B cell (primary cell): ENCODE measurements around the gene KRTAP10-3. TPM values are rescaled to one million over a fixed set of nuclear protein-coding genes. Genes with fewer than 3 reads are reported as not detected.

Experiments
- ATAC-seq: fragments of 200-7000 bp; cut with Tn5 transposase; one replicate; pipeline ENCODE4 v1.10.0; 2021; ENCODE audit warnings: low read depth, mild to moderate bottlenecking, moderate number of reproducible peaks, moderate library complexity
- CTCF ChIA-PET: fragments of 350-600 bp; sonication (Branson Sonifier 250); formaldehyde crosslinking; loops from one replicate; lab custom pipeline; 2021; ENCODE audit warnings: antibody characterized with exemption, inconsistent platforms; lab: Charles Lee
- POLR2A ChIA-PET: fragments of 350-600 bp; sonication (Branson Sonifier 250); formaldehyde crosslinking; loops from one replicate; lab custom pipeline; 2021; ENCODE audit warnings: antibody characterized with exemption; lab: Charles Lee
- DNase-seq: peaks from one replicate; pipeline ENCODE4 v3.0.0; 2013
- H2AFZ ChIP-seq: 2 replicates; pipeline ENCODE4 v1.6.1; 2012; ENCODE audit warnings: mild to moderate bottlenecking, low read depth, low read length; ENCODE audit not compliant: insufficient read depth, poor library complexity, severe bottlenecking
- H3K27ac ChIP-seq, 2 donors: 1 replicate in 1 of 2; 2 replicates in 1 of 2; pipeline ENCODE4 v1.5.1; 2012 to 2013; ENCODE audit warnings: low read length in 2 of 2, mild to moderate bottlenecking in 2 of 2, moderate library complexity in 1 of 2
- H3K27me3 ChIP-seq, 4 experiments: fragments of 200-600 bp in 1 of 4; sonication (generic) in 1 of 4; replicated peaks in 1 of 4; 1 replicate in 2 of 4; 2 replicates in 2 of 4; pipeline versions ENCODE4 v1.6.1 to v1.7.0; 2013 to 2016; ENCODE audit warnings: low read length in 3 of 4, mild to moderate bottlenecking in 2 of 4, mixed read lengths in 1 of 4, moderate library complexity in 1 of 4; ENCODE audit not compliant: insufficient read depth in 4 of 4, control insufficient read depth in 3 of 4; ENCODE audit errors: control extremely low read depth in 1 of 4
- H3K36me3 ChIP-seq, 2 experiments: replicated peaks in 1 of 2; 1 replicate in 1 of 2; 2 replicates in 1 of 2; pipeline versions ENCODE4 v1.6.1 to v1.7.1; 2013; ENCODE audit warnings: low read length in 1 of 2; ENCODE audit not compliant: insufficient read depth in 2 of 2, control insufficient read depth in 1 of 2; ENCODE audit errors: control extremely low read depth in 1 of 2, extremely low read depth in 1 of 2
- H3K4me1 ChIP-seq, 2 donors: fragments of 200-600 bp in 1 of 2; sonication (generic) in 1 of 2; 1 replicate in 1 of 2; 2 replicates in 1 of 2; pipeline versions ENCODE4 v1.5.1 to v1.6.1; 2013 to 2017; ENCODE audit warnings: low read length in 2 of 2; ENCODE audit not compliant: control insufficient read depth in 2 of 2, insufficient read depth in 2 of 2
- H3K4me2 ChIP-seq: replicated peaks from 2 replicates; pipeline ENCODE3; 2012; ENCODE audit warnings: mild to moderate bottlenecking, low read depth, low read length; ENCODE audit not compliant: poor library complexity, severe bottlenecking
- H3K4me3 ChIP-seq, 5 experiments: fragments of 200-600 bp in 1 of 5; sonication (generic) in 1 of 5; 1 replicate in 3 of 5; 2 replicates in 2 of 5; pipeline versions ENCODE4 v1.5.1 to v1.7.0; 2011 to 2016; ENCODE audit warnings: low read length in 4 of 5, mild to moderate bottlenecking in 4 of 5, low read depth in 2 of 5, control low read depth in 1 of 5, moderate library complexity in 1 of 5; ENCODE audit not compliant: insufficient read depth in 1 of 5; ENCODE audit errors: control extremely low read depth in 1 of 5, extremely low read depth in 1 of 5
- H3K79me2 ChIP-seq: fragments of 200-600 bp; sonication (generic); one replicate; pipeline ENCODE4 v1.6.0; 2016; ENCODE audit warnings: low read length; ENCODE audit not compliant: control insufficient read depth, insufficient read depth
- H3K9ac ChIP-seq: fragments of 200-600 bp; sonication (generic); 2 replicates; pipeline ENCODE4 v1.6.1; 2017; ENCODE audit warnings: mild to moderate bottlenecking, low read length, moderate library complexity
- H3K9me3 ChIP-seq, 3 donors: one replicate each; pipeline versions ENCODE4 v1.6.1 to v1.7.1; 2013; ENCODE audit warnings: low read length in 2 of 3; ENCODE audit not compliant: control insufficient read depth in 2 of 3, insufficient read depth in 1 of 3; ENCODE audit errors: control extremely low read depth in 1 of 3
- H4K20me1 ChIP-seq: 2 replicates; pipeline ENCODE4 v1.6.0; 2012; ENCODE audit warnings: mild to moderate bottlenecking, low read length; ENCODE audit not compliant: insufficient read depth, control insufficient read depth, poor library complexity, severe bottlenecking
- H3K27ac Mint-ChIP-seq: one replicate; pipeline ENCODE4 v1.8.0; 2021; ENCODE audit warnings: mixed read lengths
- H3K27me3 Mint-ChIP-seq: one replicate; pipeline ENCODE4 v1.8.0; 2021; ENCODE audit warnings: mixed read lengths
- H3K4me1 Mint-ChIP-seq: one replicate; pipeline ENCODE4 v1.8.0; 2021; ENCODE audit warnings: mixed read lengths
- H3K4me3 Mint-ChIP-seq: one replicate; pipeline ENCODE4 v1.8.0; 2021; ENCODE audit warnings: mixed read lengths
- H3K9me3 Mint-ChIP-seq: one replicate; pipeline ENCODE4 v1.8.0; 2022; ENCODE audit warnings: mixed read lengths; ENCODE audit not compliant: insufficient read depth
- CTCF ChIP-seq: fragments of 200-600 bp; IDR thresholded peaks from one replicate; pipeline ENCODE4 v1.8.0; 2022; ENCODE audit warnings: antibody characterized with exemption, mild to moderate bottlenecking
- EZH2 ChIP-seq: IDR thresholded peaks from 2 replicates; pipeline ENCODE4 v1.6.1; 2012; ENCODE audit warnings: borderline replicate concordance, low read depth, mild to moderate bottlenecking, moderate library complexity, low read length; ENCODE audit not compliant: insufficient read depth, poor library complexity, severe bottlenecking
- WGBS: methylation state at CpG from one replicate; pipeline ENCODE4 v1.1.5; 2013; ENCODE audit warnings: missing lambda C conversion rate; ENCODE audit not compliant: insufficient coverage; 5-methylcytosine and 5-hydroxymethylcytosine counted together
- intact Hi-C: fragments of 100-400 bp; cut with micrococcal nuclease; formaldehyde crosslinking; loops from one replicate; pipeline ENCODE4 v1.10.0; 2022
- polyA plus RNA-seq: library from polyadenylated mRNA; depleted of rRNA; stranded (reverse); fragments of >200 nt; gene quantifications from 2 replicates; pipeline ENCODE4 v1.2.3, GENCODE V29; 2012
- total RNA-seq, 2 donors: library from RNA; stranded (reverse); fragments of 120-200 nt in 1 of 2; gene quantifications; 1 replicate in 1 of 2; 2 replicates in 1 of 2; pipeline versions ENCODE4 v1.2.3 to v1.2.4, GENCODE V29; 2013 to 2022

KRTAP10-3 gene
- total and polyA plus RNA-seq, 2 donors (not counting 1 experiment from before 2014, with no cell fraction given) = 0.40 TPM; not detected in 1

DNA sequence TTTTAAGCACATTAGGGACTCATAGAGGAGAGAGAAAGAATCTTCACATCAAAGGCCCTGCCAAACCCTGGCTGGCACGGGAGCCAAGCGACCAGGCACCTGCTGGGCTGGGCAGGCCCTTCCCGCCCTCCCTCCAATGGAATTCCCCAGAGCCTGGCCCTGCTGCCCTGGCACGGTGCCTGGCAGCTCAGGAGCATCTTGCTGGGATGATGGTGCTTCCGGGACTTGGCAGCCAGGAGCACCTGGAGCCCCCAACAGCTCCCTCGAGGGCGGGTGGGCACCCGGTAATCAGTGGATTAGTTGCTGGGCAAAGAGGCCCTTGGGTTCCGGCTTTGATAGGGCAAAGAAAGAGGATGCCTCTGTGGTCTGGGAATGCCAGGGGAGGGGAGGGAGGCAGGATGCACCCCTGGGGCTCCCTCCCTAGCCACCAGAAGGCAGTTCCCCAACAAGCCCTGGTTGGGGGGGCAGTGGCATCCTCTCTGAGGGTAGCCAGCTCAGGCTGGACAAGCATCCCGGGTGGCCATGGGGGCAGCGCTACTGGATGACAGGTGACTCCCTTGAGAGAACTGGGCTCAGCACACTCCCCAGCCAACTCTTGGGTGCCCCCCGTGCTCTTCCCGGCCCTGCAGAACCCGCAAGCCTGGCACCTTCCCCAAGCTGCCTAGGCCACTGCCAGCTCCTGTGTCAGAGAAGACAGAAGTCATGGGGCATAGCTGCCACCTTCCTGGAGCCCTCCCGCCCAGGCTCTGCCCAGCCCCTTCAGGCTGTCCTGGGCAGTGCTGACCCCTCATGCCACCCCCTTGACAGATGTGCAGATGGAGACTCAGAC, 45.0 kb downstream of the KRTAP10-3 start:
- Histone ChIP-seq H3K4me1 (peaks cover 9 to 11% of the 10 kb centered on the region in 2 donors), H3K9me3 (peaks cover 0 to 10% (median 0%) of the 10 kb centered on the region in 3 donors), H3K9ac (no peak overlapping the region), H3K27me3 (peaks cover 0 to 9% (median 3%) of the 10 kb centered on the region in 4 experiments), H3K79me2 (no peaks in the 10 kb centered on the region), H2AFZ (no peak overlapping the region), H4K20me1 (no peaks in the 10 kb centered on the region), H3K27ac (no peak overlapping the region), H3K36me3 (no peaks in the 10 kb centered on the region), H3K4me2 (no peak overlapping the region), H3K4me3 (no peak overlapping the region)
- H3K27me3 Mint-ChIP-seq = peaks cover 4% of the 10 kb centered on the region
- intact Hi-C loops = loop anchor here (5.0 kb wide), 1 partner anchor 419 kb away; no protein-coding TSS in a partner anchor
- no peak overlapping the region for H3K27ac Mint-ChIP-seq
- no peak overlapping the region for H3K4me3 Mint-ChIP-seq
- DNase-seq = no peak
- TF ChIP-seq CTCF (no peak), EZH2 (no peak)
- ChIA-PET CTCF (no interaction called here), POLR2A (no interaction called here)
- no peak for ATAC-seq
- peaks cover 7% of the 10 kb centered on the region for H3K4me1 Mint-ChIP-seq
- 90% methylated on average over 13 of the region's 15 CpGs for WGBS
- no peaks in the 10 kb centered on the region for H3K9me3 Mint-ChIP-seq
